Myocyte (in vitro differentiated cells): ENCODE results near the gene TCHHL1. TPM values are rescaled to one million over a fixed set of nuclear protein-coding genes. Genes with fewer than 3 reads are reported as not detected.

Experiments
- DNase-seq: peaks from one replicate; pipeline ENCODE4 v3.0.0-alpha.2; 2012; ENCODE audit warnings: low read depth
- polyA plus RNA-seq: library from polyadenylated mRNA; unstranded; fragments of >200 nt; gene quantifications from one replicate; pipeline ENCODE4 v1.2.1, GENCODE V29; 2012; ENCODE audit warnings: missing spikeins
- total RNA-seq: library from RNA; depleted of rRNA; stranded (reverse); fragments of >200 nt; gene quantifications from 2 replicates; pipeline ENCODE4 v1.2.3, GENCODE V29; 2014

The TCHHL1 gene
- total RNA-seq = not detected in 2 replicates
- not detected for polyA plus RNA-seq

DNA sequence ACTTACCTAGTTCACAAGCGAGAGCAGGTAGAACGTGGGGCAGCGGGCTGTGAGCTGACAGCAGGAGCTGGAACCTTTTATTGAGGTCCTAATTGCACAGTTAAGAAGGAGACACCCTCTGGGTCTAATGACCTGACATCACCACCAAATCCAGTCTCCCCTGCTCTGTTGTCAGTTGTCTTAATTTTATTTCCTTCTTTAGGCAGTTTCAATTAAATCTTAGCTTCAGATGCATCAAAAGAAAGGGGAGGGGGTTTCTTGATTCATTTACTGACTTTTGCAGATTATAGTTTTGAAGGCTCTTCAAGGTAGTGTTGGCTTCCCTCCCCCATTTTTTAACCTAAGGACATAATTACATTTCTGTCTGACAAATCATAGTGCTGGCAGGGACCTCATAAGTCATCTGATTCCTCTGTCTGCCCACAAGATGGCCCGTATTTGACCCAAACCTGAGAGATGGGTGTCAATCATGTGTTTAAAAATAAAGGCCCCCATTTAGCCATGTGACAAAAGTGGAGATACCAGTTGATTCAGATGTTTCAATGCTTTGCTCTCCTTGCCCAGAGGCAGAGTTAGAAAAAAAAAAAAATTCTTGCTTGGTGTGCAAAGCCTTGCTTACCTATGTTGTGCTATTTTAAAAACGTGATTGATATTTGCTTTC is at the start of gene TCHHL1:
Gene TCHHL1 (minus strand): TSS at position 51 of the 661 bp plus-strand sequence. CDS start 921 bp downstream, outside the sequence.
- DNase-seq = no peak

DNA sequence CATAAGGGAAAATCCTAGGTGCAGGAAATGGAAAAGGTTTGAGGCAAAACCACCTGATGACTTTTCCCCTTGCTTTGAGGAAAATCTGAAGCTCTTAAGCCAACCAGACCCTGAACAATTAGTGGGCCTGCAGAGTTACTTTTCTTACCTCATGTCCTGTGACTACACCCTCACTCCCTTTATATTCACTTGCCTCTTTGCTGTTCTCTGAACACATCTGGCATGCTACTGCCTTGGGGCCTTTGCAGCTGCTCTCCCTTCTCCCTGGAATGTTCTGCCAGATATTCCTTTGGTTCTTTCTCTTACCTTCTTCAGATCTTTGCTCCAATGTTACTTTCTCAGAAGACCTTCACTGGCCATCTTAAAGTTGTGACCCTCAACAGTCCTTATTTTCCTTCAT is 48.4 kb upstream of the TCHHL1 start:
- no peak for DNase-seq

DNA sequence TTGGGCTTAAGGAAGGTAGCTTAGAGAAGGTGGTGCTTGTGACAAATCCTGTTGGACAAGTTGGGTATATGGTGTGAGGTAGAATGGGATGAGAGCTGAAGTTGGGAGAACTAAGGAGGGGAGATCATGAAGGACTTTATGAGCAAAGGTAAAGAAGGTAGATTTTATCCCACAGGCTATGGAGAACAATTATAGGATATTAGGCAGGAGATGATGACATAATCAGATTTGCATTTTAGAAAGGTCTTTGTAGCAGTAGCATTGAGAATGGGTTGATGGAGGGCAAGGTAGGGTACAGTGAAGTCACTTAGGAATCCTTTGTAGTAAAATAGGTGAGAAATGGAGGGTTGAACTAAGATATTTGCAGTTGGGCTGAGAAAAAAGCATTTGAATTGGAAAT is 41.3 kb upstream of the TCHHL1 start:
- no peak for DNase-seq

DNA sequence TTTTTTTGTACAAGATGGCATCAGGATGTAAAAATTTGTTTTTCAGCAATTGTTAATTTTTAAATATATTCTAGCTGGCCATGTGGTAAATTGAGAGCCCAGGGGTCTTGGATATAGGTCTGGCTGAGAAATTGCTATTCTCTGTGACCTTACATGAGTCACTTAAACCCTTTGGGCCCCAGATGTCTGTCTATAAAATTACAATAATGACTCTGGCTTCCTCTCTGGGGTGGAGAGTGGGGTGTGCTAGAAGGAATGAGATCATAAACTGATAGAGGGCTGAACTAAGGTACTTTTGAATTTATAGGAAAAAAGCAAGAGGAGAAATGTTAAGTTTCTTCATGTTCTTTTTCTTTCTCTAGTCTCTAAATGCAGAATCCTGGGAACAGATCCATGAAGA is 38.8 kb upstream of the TCHHL1 start:
- DNase-seq = no peak

- no peak for DNase-seq
Measured at GRCh38 chr1:152125834-152126443, 37.1 kb upstream of the TCHHL1 start.

DNA sequence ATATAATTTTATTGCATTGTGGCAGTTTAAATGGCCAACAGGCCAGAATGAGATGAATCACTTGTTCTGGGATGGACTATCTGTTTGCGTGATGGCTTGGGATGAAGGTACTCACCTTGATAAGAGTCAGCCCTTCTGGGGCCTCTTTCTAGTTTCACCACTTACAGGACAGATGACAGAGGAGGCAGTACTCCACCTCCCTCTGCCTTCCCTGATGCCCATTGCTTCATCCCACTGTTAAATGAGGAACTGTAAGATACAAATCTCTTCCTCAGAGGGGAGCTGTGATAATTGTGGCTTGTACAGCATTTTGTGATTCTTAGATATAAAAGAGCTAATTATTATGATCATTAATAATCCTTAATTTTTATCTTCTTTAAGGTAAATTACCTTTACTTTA is 30.1 kb upstream of the TCHHL1 start:
- DNase-seq = no peak

- DNase-seq = no peak
Measured at GRCh38 chr1:152115344-152115743, 26.5 kb upstream of the TCHHL1 start, which contains the start of gene TCHH. Gene TCHH, minus strand, starts transcription at chr1:152115444. Its CDS starts 1,364 bp downstream, at chr1:152114080.

GRCh38 chr1:152112885-152113432 is 24.1 kb upstream of the TCHHL1 start:
- no peak for DNase-seq

- DNase-seq = peak; percentile 6
Measured at GRCh38 chr1:152112101-152112884, 23.4 kb upstream of the TCHHL1 start.

DNA sequence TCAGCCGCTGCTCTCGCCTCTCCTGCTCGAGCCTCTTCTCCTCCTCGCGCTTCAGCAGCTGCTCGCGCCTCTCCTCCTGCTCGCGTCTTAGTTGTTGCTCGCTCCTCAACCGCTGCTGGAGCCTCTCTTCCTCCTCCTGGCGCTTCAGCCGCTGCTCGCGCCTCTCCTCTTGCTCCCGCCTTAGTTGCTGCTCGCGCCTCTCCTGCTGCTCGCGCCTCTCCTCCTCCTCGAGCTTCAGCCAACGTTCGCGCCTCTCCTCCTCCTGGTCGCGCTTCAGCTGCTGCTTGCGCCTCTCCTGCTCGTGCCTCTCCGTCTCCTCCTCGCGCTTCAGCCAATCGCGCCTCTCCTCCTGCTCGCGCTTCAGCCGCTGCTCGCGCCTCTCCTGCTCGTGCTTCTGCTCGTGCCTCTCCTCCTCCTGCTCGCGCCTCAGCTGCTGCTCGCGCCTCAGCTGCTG is 22.7 kb upstream of the TCHHL1 start:
- peak; percentile 37 for DNase-seq

DNA sequence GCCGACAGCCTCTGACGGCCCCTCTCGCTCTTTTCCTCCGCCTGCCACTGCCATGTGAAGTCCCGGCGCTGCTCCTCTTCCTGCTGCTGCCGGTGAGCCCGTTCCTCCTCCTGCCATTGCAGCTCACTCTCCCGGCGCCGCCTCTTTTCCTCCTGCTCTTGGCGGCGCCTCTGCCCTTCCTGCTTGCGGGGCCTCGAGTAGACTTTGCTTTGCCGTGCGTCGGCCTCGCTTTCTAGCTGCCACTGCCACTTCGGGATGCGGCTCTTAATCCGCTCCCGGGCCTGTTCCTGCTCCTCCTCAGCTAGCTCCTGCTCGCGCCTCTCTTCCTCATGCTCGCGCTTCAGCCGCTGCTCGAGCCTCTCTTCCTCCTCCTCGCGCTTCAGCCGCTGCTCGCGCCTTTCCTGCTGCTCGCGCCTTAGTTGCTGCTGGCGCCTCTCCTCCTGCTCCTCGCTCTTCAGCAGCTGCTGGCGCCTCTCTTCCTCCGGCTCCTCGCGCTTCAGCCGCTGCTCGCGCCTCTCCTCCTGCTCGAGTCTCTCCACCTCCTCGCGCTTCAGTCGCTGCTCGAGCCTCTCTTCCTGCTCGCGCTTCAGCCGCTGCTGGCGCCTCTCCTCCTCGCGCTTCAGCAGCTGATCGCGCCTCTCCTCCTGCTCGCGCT is 22.1 kb upstream of the TCHHL1 start:
- DNase-seq = peak; percentile 28

DNA sequence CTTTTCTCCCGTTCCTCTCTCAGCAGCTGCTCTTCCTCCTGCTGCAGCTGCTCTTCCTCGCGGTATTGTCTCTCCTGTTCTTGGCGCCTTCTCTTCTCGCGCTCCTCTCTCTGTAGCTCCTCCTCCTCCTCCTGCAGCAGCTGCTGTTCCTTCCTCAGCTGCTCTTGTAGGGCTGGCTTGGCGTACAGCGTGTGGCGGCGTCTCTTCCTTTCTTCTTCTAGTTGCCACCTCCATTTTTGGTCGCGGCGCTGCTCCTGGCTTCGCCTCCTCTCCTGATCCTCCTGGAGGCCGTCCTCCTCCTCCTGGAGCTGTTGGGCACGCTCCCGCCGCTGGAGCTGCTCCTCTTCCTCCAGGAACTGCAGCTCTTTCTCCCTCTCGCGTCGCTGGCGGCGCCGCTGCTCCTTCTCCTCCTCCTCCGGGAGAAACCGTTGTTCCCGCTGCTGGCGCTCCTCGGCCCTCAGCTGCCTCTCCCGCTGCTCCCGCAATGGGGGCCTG is 21.5 kb upstream of the TCHHL1 start:
- DNase-seq = peak; percentile 45

- DNase-seq = no peak
Measured at GRCh38 chr1:152109998-152110294, 21.1 kb upstream of the TCHHL1 start.

DNA sequence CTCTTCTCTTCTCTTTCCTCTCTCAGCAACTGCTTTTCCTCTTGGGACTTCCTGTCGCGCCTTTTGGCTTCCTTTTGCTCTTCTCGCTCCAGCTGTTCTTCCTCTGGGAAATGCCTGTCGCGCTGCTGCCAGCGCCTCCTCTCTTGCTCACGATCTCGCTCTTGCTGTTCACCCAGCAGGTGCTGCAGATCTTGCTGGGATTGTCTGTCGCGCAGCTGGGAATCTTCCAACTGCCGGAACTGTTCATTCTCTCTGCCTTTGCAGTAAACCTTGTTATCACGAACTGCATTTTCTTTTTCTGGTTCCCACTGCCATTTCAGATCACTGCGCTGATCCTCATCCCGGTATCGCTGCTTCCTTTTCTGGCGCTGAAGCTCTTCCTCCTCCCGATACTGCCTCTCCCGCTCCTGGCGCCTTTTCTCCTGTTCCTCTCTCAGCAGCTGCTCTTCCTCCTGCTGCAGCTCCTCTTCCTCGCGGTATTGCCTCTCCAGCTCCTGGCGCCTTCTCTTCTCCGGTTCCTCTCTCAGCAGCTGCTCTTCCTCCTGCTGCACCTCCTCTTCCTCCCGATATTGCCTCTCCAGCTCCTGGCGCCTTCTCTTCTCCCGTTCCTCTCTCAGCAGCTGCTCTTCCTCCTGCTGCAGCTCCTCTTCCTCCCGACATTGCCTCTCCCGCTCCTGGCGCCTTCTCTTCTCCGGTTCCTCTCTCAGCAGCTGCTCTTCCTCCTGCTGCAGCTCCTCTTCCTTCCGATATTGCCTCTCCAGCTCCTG is 20.6 kb upstream of the TCHHL1 start:
- no peak for DNase-seq

GRCh38 chr1:152108882-152109222 is 20.0 kb upstream of the TCHHL1 start:
- no peak for DNase-seq

- DNase-seq = peak; percentile 35
Measured at GRCh38 chr1:152107984-152108881, 19.4 kb upstream of the TCHHL1 start.

GRCh38 chr1:152107031-152107983 is 18.4 kb upstream of the TCHHL1 start:
- DNase-seq = no peak

- DNase-seq = no peak
Measured at GRCh38 chr1:152104854-152105253, 16.0 kb upstream of the TCHHL1 start.
